ENCODE measurements around the gene TUT4.
A peak's percentile ranks its signal among the peaks of the same experiment; 100 is the strongest.
"Not testable (repeated sequence)": the region's sequence is repeated elsewhere in the genome, so short reads cannot be mapped to it uniquely, and the experiment has no call there.

TUT4 gene, protein sequence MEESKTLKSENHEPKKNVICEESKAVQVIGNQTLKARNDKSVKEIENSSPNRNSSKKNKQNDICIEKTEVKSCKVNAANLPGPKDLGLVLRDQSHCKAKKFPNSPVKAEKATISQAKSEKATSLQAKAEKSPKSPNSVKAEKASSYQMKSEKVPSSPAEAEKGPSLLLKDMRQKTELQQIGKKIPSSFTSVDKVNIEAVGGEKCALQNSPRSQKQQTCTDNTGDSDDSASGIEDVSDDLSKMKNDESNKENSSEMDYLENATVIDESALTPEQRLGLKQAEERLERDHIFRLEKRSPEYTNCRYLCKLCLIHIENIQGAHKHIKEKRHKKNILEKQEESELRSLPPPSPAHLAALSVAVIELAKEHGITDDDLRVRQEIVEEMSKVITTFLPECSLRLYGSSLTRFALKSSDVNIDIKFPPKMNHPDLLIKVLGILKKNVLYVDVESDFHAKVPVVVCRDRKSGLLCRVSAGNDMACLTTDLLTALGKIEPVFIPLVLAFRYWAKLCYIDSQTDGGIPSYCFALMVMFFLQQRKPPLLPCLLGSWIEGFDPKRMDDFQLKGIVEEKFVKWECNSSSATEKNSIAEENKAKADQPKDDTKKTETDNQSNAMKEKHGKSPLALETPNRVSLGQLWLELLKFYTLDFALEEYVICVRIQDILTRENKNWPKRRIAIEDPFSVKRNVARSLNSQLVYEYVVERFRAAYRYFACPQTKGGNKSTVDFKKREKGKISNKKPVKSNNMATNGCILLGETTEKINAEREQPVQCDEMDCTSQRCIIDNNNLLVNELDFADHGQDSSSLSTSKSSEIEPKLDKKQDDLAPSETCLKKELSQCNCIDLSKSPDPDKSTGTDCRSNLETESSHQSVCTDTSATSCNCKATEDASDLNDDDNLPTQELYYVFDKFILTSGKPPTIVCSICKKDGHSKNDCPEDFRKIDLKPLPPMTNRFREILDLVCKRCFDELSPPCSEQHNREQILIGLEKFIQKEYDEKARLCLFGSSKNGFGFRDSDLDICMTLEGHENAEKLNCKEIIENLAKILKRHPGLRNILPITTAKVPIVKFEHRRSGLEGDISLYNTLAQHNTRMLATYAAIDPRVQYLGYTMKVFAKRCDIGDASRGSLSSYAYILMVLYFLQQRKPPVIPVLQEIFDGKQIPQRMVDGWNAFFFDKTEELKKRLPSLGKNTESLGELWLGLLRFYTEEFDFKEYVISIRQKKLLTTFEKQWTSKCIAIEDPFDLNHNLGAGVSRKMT (N-terminal part only)

DNA sequence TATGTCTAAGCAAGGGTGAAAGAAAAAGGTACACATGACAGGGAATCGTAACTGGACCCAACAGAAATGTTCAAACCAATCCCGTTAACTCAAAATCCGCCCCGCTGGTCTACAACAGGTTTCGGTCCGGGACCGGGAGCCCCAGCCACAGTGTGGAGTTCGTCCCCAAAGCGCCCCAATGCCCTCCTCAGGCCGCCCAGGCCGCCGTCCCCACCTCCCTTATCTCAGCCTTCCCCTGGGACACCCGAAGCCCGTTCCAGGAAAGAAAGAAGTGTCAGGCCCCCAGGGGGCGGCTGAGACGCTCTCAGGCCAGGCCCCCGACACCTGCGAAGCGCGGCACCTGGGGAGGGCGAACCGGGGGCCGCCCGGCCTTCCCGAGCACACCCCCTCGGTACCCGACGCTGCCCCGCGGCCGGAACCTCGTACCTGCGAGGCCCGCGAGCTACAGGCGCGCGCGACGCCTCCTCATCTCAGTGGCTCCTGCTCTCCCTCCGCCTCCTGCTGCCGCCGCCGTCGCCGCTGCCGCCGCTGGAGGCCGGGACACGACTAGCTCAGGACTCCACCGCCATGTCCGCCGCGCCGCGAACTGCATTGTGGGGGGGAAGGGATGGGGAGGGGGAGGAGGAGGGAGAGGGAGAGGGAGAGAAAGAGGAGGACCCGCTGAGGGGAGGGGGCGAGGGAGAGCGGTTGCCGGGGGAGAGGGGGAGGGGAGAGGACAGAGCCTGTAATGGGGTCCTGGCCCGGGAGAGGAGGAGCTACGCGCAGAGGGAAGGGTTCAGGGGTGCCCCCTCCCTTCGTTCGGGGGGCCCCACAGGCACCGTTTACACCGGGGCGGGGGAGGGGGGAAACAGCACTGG is at the start of gene TUT4:
Gene TUT4, minus strand, starts transcription at position 588 of the 857 bp plus-strand sequence. CDS start 26,812 bp downstream, outside the sequence.
- peak; percentile 74 for DNase-seq

DNA sequence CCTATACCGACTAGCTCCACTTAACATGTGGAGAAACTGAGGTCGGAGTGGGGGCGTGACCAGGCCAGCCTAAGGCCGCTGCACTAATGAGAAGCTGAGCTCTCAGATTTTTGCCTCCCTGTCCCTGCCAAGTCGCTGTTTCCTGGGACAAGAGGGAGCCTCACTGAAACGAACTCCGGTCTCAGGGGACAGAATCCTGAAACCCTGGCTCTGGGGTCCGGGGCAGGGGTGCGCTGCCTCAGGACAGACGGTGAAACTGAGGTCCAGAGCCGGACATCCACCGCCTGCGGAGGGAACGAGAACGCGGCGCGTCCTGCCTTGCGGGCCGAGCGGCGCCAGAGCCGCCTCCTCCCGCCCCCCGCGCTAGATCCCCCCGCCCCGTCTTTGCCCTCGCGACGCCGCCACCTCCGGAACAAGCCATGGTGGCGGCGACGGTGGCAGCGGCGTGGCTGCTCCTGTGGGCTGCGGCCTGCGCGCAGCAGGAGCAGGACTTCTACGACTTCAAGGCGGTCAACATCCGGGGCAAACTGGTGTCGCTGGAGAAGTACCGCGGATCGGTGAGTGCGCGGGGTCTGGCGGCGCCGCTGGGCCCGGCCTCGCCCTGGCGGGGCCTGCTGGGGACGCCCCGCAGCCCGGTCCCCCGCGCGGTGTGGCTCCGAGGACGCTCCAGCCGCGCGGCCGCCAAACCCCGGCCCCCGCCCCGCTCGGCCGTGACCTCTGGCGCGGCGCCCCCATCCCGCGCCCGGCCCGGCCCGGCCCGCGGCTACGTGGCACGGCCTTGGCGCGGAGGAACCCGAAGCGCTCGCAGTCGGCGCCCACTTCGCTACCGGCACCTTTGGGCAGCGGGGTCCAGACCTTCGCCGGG is 49.3 kb upstream of the TUT4 start, which contains the start of gene GPX7:
Gene GPX7, plus strand, starts transcription at position 381 of the 865 bp plus-strand sequence. Its CDS starts 39 bp downstream, at position 420.
- DNase-seq, result peak; percentile 18

DNA sequence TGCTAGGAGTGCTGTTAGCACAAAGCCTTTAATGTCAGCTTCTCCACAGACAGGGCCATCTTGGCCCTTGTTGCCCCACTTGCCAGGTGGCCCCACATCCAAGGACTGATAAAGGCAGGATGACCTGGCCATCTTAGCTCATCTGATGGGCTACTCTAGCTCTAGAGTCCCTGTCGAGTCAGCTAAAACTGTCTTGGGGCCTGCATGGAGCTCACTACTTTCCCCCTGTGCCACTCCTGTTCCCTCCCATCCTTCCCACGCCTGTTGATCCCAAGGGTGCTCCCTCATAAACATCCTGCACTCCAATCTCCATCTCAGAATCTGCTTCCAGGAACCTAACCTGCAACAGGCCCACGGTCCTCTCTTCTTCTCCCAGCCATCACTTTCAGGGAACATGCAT is 48.6 kb upstream of the TUT4 start:
- no peak for DNase-seq

DNA sequence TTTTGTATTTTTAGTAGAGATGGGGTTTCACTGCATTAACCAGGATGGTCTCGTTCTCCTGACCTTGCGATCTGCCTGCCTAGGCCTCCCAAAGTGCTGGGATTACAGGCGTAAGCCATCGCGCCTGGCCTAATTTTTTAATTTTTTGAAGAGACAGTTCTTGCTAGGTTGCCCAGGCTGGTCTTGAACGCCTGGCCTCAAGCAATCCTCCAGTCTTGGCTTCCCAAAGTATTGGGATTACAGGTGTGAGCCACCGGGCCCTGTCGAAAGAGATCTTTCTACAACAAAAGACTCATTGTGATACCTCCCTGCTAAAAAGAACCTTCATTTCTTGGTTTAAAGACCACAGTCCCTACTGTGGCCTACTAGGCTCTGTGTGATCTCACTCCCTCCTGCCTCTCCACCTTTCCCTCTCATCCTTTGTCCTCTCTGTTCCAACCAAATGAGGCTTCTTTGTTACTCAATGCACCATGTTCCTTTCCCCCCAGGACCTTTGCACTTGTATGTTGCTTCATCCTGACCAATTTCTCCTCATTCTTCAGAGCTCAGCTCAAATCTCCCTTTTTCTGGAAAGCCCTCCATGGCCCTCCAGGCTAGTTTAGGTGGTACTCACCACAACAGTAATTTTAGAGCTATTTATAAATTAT is 47.8 kb upstream of the TUT4 start:
- DNase-seq, result no peak

DNA sequence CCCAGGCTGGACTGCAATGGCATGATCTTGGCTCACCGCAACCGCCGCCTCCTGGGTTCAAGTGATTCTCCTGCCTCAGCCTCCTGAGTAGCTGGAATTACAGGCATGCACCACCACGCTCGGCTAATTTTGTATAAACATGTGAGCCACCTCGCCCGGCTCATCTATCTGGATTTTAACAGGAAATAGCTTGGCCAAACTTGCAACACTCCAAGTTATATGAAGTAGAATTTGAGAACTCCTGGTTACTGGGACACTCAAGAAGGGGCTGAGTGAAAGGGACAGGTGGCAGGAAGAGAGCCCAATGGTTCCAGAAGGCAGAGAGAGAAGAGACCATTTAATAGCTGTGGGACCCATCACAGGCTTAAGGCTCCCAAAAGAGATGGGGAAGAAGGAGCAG is 46.3 kb upstream of the TUT4 start:
- DNase-seq, result no peak

DNA sequence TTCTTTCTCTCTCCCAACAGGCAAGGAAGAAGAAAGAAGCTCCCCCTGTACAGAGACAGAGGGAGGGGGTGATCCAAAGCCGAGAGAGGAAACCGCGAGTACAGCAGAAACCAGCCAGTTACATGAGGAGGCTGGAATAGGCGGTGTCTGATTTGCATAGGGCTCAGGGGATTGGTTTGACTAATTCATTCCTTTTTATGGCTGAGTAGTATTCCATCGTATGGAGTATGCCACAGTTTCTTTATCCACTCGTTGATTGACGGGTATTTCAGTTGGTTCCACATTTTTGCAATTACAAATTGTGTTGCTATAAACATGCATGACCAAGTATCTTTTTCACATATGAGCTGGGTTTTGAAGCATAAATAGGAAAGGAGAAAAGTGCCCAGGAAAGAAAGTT is 45.8 kb upstream of the TUT4 start:
- DNase-seq, result no peak

DNA sequence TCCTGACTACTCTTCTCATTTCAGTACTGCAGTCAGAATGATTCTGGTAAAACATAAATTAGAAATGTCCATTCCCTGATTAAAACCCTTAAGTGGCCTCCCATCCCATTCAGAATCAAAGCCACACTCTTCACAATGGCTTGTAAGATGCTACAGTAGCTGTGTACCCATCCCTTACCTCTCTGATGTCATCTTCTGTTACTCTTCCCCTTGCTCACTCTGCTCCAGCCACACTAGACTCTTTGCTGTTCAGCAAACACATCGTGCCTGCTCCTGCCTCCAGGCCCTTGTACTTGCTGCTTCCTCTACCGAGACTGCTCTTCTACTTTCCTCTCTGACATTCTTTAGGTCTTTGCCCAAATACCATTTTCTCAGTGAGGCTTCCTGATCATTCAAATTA is 45.0 kb upstream of the TUT4 start:
- no peak for DNase-seq

DNA sequence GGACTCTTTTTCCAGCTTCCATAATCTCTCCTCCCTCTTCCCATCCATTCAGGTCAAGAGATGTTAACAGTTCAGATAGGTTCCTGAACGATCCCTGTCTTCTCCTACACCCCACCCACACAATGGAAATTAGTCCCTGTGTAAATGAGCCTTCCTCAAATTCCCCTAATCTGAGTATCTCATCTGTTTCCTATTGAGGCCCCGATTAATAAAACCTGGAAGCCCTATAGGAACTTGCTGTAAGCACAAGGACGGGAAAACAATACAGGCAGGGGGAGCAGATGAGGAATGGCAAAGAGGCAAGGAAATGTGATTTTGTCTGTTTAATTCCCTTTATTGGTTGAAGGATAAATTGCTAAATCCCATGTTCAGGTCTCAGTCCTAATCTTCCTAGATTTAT is 42.2 kb upstream of the TUT4 start:
- no peak for DNase-seq

DNA sequence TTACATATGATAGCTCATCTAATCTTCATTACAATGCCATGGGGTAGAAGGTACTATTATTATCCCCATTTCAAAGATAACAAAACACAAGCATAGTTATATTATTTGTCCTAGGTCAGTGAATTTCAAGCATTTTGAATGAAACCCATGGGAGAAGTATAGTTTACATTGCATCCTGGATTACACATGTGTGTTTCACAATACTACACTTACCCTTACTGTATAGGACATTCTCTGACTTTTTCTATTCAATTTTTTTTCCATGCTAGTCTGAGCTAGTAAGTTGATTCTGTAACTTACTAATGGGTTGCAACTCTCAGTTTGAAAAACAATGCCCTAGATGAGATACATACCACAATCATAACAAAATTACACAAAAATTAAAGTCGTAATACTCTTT is 40.6 kb upstream of the TUT4 start:
- no peak for DNase-seq

DNA sequence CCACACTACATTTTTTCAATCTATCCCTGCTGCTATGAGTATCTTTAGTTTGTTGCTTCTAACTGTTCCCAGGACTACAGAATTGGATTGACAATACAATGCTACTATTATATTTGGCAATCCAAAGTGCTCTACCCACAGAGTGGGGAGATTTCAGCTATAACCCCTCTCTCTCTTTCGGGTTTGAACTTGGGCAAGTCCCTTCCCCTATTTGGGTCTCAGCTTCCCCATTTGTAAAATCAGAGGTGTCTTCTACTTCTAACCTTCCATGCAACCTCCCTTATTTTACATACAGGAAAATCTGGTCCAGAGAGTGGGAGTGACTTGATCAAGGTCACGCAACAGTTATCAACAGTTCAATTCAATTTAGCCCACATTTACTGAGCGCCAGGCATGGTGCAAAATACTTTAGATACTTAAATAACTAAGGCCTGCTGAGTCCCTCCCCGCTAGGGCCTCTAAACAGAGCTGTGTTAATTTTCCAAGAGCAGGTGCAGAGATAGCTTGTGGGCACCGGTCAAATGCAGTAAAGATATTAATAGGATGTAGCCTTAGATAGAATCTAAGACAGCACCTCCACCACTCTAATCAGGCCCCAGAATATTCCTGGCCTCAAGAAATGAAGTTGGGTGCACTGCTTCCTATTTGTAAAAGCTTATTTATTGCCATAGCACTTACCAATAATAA is 39.9 kb upstream of the TUT4 start:
- no peak for DNase-seq

DNA sequence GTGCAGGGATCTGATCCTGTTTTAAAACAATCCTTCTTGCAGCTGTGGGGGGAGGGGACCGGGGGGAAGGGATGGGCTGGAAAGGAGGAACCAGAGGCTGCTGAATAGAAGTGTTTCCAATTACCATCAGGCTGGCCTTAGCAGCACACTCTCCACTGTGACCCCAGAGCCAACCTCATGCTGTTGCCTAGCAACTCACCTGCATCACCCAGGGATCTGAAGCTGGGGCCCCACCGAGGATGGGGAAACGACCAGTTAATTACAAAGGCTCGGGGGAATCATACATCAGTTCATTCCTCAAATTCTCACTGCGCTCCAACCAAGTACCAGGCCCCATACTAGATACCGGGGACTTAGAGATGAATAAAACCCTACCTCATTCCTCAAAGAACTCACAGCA is 37.4 kb upstream of the TUT4 start:
- no peak for DNase-seq

DNA sequence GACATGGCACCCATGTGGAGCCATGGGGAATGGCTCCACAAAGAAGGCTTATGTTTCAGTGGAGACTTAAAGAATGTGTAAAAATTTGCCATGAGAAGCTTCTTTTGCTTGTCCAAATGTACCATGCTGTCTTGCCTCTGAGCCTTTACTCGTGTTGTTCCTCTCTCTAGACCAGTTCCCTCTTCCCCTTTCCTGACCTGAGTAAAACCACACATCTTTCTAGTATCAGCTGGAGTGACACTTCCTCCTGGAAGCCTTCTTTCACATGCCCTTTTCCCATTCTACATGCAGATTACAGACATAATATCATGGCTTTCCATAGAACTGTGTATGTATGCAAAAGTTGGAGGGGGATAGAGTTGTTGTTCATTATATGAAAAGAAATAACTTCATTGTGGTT is 35.6 kb upstream of the TUT4 start:
- DNase-seq, result peak; percentile 71

DNA sequence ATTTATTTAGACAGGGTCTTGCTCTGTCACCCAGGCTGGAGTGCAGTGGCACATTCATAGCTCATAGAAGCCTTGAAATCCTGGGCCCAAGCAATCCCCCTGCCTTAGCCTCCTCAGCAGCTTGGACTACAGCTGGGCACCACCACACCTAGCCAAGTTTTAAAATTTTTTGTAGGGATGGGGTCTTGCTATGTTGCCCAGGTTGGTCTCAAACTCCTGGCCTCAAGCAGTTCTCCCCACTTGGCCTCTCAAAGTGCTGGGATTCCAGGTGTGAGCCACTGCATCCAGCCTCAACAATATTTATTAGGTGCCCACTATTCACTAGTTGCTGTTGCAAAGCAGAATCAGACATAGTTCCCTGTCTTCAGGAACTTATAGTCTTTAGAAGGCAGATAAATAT is 35.1 kb upstream of the TUT4 start:
- DNase-seq, result no peak

DNA sequence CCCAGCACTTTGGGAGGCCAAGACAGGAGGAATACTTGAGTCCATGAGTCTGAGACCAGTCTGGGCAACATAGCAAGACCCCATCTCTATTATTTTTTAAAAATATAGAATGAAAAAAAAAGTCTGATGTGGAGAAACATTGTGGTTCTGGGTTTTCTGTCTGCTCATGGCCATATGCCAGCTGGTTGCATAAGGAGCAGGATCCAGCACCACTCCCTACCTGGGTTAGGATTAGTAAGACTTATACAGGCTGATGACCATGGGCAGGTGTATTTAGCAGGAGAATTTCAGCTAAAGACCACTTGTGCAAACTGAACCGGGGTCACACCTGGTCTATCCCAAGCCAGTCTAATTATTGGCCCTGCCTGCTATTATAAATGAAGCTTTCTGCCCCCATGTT is 32.6 kb upstream of the TUT4 start:
- no peak for DNase-seq

DNA sequence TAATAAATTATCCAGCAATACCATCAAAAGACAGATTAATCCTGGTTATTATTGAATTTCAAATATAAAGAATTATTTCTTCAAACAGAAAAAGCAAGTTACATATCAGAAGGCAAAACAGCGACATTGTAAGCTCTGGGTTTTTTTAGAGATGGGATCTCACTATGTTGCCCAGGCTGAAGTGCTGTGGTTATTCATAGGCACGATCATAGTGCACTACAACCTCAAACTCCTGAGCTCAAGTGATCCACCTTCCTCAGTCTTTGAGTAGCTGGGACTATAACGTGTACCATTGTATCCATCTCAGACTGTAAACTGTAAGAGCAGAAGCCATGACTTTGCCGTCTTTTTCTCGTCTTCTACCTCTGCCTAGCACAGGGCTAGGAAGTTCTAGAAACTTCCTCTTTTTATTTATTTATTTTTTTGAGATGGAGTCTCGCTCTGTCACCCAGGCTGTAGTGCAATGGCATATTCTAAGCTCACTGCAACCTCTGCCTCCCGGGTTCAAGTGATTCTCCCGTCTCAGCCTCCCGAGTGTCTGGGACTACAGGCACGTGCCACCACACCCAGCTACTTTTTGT is 29.3 kb upstream of the TUT4 start:
- DNase-seq, result no peak

DNA sequence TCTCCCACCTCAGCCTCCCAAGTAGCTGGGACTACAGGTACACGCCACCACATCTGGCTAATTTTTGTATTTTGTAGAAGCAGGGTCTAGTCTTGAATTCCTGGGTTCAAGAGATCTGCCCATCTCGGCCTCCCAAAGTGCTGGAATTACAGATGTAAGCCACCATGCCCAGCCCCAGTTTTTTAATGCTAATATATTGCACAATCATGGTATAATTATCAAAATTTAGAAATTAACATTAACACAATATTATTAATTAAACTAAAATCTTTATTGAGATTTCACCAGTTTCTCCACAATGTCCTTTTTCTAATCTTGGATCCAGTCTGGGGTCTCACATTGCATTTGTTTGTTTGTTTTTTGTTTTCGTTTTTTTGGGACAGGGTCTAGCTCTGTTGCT is 27.4 kb upstream of the TUT4 start:
- DNase-seq, result no peak

DNA sequence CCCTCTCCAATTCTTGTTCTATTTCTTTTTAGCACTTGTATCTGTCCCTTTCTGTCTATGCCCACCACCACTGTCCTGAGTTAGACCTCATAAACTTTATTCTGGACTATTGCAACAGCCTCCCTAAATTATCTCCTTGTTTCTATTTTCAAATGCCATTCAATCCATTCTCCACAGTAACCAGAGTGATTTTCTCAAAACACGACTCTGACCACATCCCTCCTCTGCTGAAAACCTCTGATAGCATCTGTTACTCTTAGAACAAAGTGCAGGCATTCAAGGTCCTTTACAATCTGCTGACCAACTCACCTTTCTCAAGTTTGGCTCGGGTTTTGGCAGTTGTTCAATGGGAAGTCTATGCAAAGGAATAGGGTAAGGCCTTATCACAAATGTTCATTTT is 26.5 kb upstream of the TUT4 start:
- no peak for DNase-seq

DNA sequence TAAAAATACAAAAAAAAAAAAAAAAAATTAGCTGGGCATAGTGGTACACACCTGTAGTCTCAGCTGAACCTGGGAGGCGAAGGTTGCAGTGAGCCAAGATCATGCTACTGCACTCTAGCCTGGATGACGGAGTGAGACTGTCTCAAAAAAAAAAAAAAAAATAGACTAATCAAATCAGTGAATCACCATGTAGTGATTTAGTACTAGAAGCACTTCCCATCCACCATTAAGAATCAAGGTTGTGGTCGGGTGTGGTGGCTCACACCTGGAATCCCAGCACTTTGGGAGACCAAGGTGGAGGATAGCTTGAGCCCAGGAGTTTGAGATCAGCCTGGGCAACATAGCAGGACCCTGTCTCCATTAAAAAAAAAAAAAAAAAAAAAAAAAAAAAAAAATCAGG is 25.2 kb upstream of the TUT4 start:
- DNase-seq, result not testable (repeated sequence)

DNA sequence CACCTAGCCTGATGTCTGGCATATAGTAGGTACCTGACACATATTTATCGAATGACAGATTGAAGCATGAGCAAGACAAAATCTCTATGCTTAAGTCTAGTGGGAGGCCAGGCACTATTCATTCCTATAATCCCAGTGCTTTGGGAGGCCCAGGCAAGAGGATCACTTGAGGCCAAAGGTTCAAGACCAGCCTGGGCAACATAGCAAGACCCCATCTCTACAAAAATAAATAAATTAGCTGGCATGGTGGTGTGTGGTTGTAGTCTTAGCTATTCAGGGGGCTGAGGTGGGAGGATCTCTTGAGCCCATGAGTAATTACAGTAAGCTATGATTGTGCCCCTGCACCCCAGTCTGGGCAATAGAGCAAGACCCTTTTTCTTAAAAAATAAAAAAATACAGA is 23.2 kb upstream of the TUT4 start:
- no peak for DNase-seq

DNA sequence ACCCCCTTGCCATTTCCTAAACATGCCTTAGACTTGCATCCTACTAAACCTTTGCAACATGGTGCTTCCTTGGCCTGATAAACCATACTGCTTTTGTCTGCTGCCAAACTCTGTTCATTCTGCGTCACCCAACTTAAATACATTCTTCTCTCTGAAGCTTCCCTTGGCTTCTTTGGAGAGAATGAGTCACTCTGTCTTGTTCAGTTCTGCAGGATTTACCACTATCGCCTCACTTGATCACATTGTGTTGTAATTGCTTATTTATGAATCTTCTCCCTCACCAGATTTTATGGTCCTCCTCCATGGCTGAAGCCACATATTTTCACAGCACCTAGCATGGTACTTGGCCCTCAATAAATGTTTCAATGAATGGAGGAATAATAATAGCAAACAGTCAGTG is 21.7 kb upstream of the TUT4 start:
- no peak for DNase-seq
